Stimulated activated naive CD8-positive, alpha-beta T cell treated with anti-CD3 and anti-CD28 coated beads, Interleukin-15, amount 100 ng/mL, for 72 hours (primary cell): ENCODE data around the gene ISG15.
"Not testable (repeated sequence)": the region's sequence is repeated elsewhere in the genome, so short reads cannot be mapped to it uniquely, and the experiment has no call there.

Experiments
- ATAC-seq: fragments of 150-1000 bp; cut with Tn5 transposase; 2 replicates; pipeline ENCODE4 v1.10.0; 2021; ENCODE audit warnings: mild to moderate bottlenecking, moderate library complexity
- DNase-seq, 2 donors: peaks; one replicate each; pipeline ENCODE4 v3.0.0; 2021 to 2022
- H3K27ac Mint-ChIP-seq, 2 donors: one replicate each; pipeline ENCODE4 v1.8.0; 2022; ENCODE audit warnings: mild to moderate bottlenecking in 2 of 2, mixed read lengths in 2 of 2, moderate library complexity in 2 of 2
- H3K27me3 Mint-ChIP-seq: one replicate; pipeline ENCODE4 v1.8.0; 2022; ENCODE audit warnings: mixed read lengths
- H3K4me1 Mint-ChIP-seq: one replicate; pipeline ENCODE4 v1.8.0; 2022; ENCODE audit warnings: mild to moderate bottlenecking, mixed read lengths
- H3K4me3 Mint-ChIP-seq, 2 donors: one replicate each; pipeline ENCODE4 v1.8.0; 2022; ENCODE audit warnings: mild to moderate bottlenecking in 2 of 2, mixed read lengths in 2 of 2, moderate library complexity in 1 of 2
- H3K9me3 Mint-ChIP-seq, 2 donors: one replicate each; pipeline ENCODE4 v1.8.0; 2022; ENCODE audit warnings: mixed read lengths in 2 of 2

The ISG15 gene

GRCh38 chr1:997993-998744 lies 15.1 kb upstream of the ISG15 start:
- Mint-ChIP-seq H3K9me3 (peaks cover 0 to 2% of the 10 kb centered on the region in 2 donors), H3K4me1 (peaks cover 44% of the 10 kb centered on the region), H3K4me3 (peak overlapping the region; percentile 39 to 51), H3K27ac (no peak overlapping the region), H3K27me3 (peaks cover 71% of the 10 kb centered on the region)
- ATAC-seq (no peak), DNase-seq (peak in 1 of 2 donors; percentile 13)

- no peak for DNase-seq
- Mint-ChIP-seq H3K4me3 (peak overlapping the region in 1 of 2 donors; percentile 58), H3K27ac (no peak overlapping the region), H3K27me3 (peaks cover 76% of the 10 kb centered on the region), H3K9me3 (no peaks in the 10 kb centered on the region), H3K4me1 (peaks cover 44% of the 10 kb centered on the region)
- ATAC-seq, result no peak
Measured at GRCh38 chr1:998745-998994, 14.6 kb upstream of the ISG15 start.

GRCh38 chr1:998995-999724 lies 14.1 kb upstream of the ISG15 start:
- Mint-ChIP-seq H3K4me1 (peaks cover 45% of the 10 kb centered on the region), H3K27ac (no peak overlapping the region), H3K27me3 (peaks cover 81% of the 10 kb centered on the region), H3K4me3 (peak overlapping the region; percentile 57 to 58), H3K9me3 (no peaks in the 10 kb centered on the region)
- peak; percentile 14 for ATAC-seq
- peak in 1 of 2 donors; percentile 34 for DNase-seq

GRCh38 chr1:999725-1000356 lies 13.5 kb upstream of the ISG15 start, which contains the start of gene HES4:
HES4 (minus strand) TSS chr1:1000097; CDS start chr1:999973, 124 bp downstream.
- ATAC-seq (peak; percentile 61), DNase-seq (peak; percentile 56 to 67)
- Mint-ChIP-seq H3K4me3 (peak within 1 kb of the TSS; percentile 79 to 80), H3K27me3 (peaks cover 83% of the 10 kb centered on the region), H3K9me3 (no peaks in the 10 kb centered on the region), H3K4me1 (peaks cover 48% of the 10 kb centered on the region), H3K27ac (peak within 1 kb of the TSS in 1 of 2 donors; percentile 80)

- peak overlapping the region in 1 of 2 donors; percentile 80 for H3K27ac Mint-ChIP-seq
- peaks cover 52% of the 10 kb centered on the region for H3K4me1 Mint-ChIP-seq
- peaks cover 83% of the 10 kb centered on the region for H3K27me3 Mint-ChIP-seq
- H3K9me3 Mint-ChIP-seq, result no peaks in the 10 kb centered on the region
- ATAC-seq (peak; percentile 25), DNase-seq (peak; percentile 58 to 78)
- peak overlapping the region; percentile 79 to 80 for H3K4me3 Mint-ChIP-seq
Measured at GRCh38 chr1:1000357-1001056, 12.8 kb upstream of the ISG15 start.

- H3K4me3 Mint-ChIP-seq, result peak overlapping the region; percentile 79 to 80
- peaks cover 83% of the 10 kb centered on the region for H3K27me3 Mint-ChIP-seq
- H3K27ac Mint-ChIP-seq, result peak overlapping the region in 1 of 2 donors; percentile 80
- no peak for ATAC-seq
- peaks cover 50% of the 10 kb centered on the region for H3K4me1 Mint-ChIP-seq
- peak in 1 of 2 donors; percentile 16 for DNase-seq
- no peaks in the 10 kb centered on the region for H3K9me3 Mint-ChIP-seq
Measured at GRCh38 chr1:1001057-1001783, 12.1 kb upstream of the ISG15 start.

- DNase-seq (no peak), ATAC-seq (no peak)
- Mint-ChIP-seq H3K27me3 (peaks cover 68% of the 10 kb centered on the region), H3K4me1 (peaks cover 33% of the 10 kb centered on the region), H3K27ac (no peak overlapping the region), H3K9me3 (no peaks in the 10 kb centered on the region), H3K4me3 (no peak overlapping the region)
Measured at GRCh38 chr1:1003618-1004419, 9.5 kb upstream of the ISG15 start.

- H3K27me3 Mint-ChIP-seq, result peaks cover 68% of the 10 kb centered on the region
- no peak for ATAC-seq
- H3K9me3 Mint-ChIP-seq, result no peaks in the 10 kb centered on the region
- peaks cover 33% of the 10 kb centered on the region for H3K4me1 Mint-ChIP-seq
- no peak for DNase-seq
- no peak overlapping the region for H3K27ac Mint-ChIP-seq
- H3K4me3 Mint-ChIP-seq, result peak overlapping the region in 1 of 2 donors; percentile 71
Measured at GRCh38 chr1:1004420-1004779, 8.9 kb upstream of the ISG15 start.

- H3K4me1 Mint-ChIP-seq, result peaks cover 33% of the 10 kb centered on the region
- peak overlapping the region; percentile 8 to 71 for H3K4me3 Mint-ChIP-seq
- H3K27ac Mint-ChIP-seq, result no peak overlapping the region
- DNase-seq (no peak), ATAC-seq (peak; percentile 54)
- no peaks in the 10 kb centered on the region for H3K9me3 Mint-ChIP-seq
- H3K27me3 Mint-ChIP-seq, result peaks cover 68% of the 10 kb centered on the region
Measured at GRCh38 chr1:1004780-1005697, 8.3 kb upstream of the ISG15 start.

GRCh38 chr1:1005774-1006304 lies 7.5 kb upstream of the ISG15 start:
- Mint-ChIP-seq H3K27ac (peak overlapping the region in 1 of 2 donors; percentile 16), H3K4me3 (no peak overlapping the region)
- no peak for ATAC-seq

GRCh38 chr1:1006305-1007159 lies 6.8 kb upstream of the ISG15 start:
- Mint-ChIP-seq H3K9me3 (no peaks in the 10 kb centered on the region), H3K27ac (peak overlapping the region in 1 of 2 donors; percentile 16), H3K27me3 (peaks cover 53% of the 10 kb centered on the region), H3K4me1 (peaks cover 24% of the 10 kb centered on the region), H3K4me3 (no peak overlapping the region)
- peak in 1 of 2 donors; percentile 15 for DNase-seq
- ATAC-seq, result no peak

More at GRCh38 chr1:1005774-1006304, 7.5 kb upstream of the ISG15 start:
- peaks cover 29% of the 10 kb centered on the region for H3K4me1 Mint-ChIP-seq
- H3K9me3 Mint-ChIP-seq, result no peaks in the 10 kb centered on the region
- peaks cover 60% of the 10 kb centered on the region for H3K27me3 Mint-ChIP-seq
- no peak for DNase-seq

GRCh38 chr1:1010131-1010530 lies 3.2 kb upstream of the ISG15 start:
- not testable (repeated sequence) for H3K9me3 Mint-ChIP-seq, H3K4me3 Mint-ChIP-seq, DNase-seq, ATAC-seq, H3K27ac Mint-ChIP-seq
- Mint-ChIP-seq H3K4me1 (peaks cover 35% of the 10 kb centered on the region), H3K27me3 (peaks cover 19% of the 10 kb centered on the region)
